Activated CD4-positive, alpha-beta memory T cell treated with anti-CD3 and anti-CD28 coated beads, Interleukin-2, amount 10 ng/mL, durations not matched to agents 7 days and 5 days (primary cell): ENCODE data around the gene MAP3K5. TPM values are rescaled to one million over a fixed set of nuclear protein-coding genes. Genes with fewer than 3 reads are reported as not detected.
A peak's percentile ranks its signal among the peaks of the same experiment; 100 is the strongest.

Experiments used
- CTCF ChIA-PET: fragments of 350-600 bp; sonication (Branson Sonifier 250); formaldehyde crosslinking; loops from one replicate; lab custom pipeline; 2021; ENCODE audit warnings: antibody characterized with exemption, inconsistent platforms; lab: Charles Lee
- POLR2A ChIA-PET: fragments of 350-600 bp; sonication (Branson Sonifier 250); formaldehyde crosslinking; loops from one replicate; lab custom pipeline; 2021; ENCODE audit warnings: antibody characterized with exemption; lab: Charles Lee
- DNase-seq: peaks from one replicate; pipeline ENCODE4 v3.0.0-alpha.2; 2020
- H3K27ac Mint-ChIP-seq: one replicate; pipeline ENCODE4 v1.8.0; 2021; ENCODE audit warnings: mild to moderate bottlenecking, mixed read lengths
- H3K27me3 Mint-ChIP-seq: one replicate; pipeline ENCODE4 v1.8.0; 2021; ENCODE audit warnings: mixed read lengths
- H3K36me3 Mint-ChIP-seq: one replicate; pipeline ENCODE4 v1.8.0; 2021; ENCODE audit warnings: low read depth, mixed read lengths
- H3K4me1 Mint-ChIP-seq: one replicate; pipeline ENCODE4 v1.8.0; 2021; ENCODE audit warnings: mixed read lengths
- H3K4me3 Mint-ChIP-seq: one replicate; pipeline ENCODE4 v1.8.0; 2021; ENCODE audit warnings: mild to moderate bottlenecking, mixed read lengths
- H3K9me3 Mint-ChIP-seq: one replicate; pipeline ENCODE4 v1.8.0; 2021; ENCODE audit warnings: mixed read lengths
- total RNA-seq, 2 experiments: library from RNA; stranded (reverse); gene quantifications; one replicate each; pipeline ENCODE4 v1.2.3, GENCODE V29; 2021

Gene MAP3K5
- total RNA-seq, 2 experiments from 2014 or later = 25.4 to 25.9 TPM

DNA sequence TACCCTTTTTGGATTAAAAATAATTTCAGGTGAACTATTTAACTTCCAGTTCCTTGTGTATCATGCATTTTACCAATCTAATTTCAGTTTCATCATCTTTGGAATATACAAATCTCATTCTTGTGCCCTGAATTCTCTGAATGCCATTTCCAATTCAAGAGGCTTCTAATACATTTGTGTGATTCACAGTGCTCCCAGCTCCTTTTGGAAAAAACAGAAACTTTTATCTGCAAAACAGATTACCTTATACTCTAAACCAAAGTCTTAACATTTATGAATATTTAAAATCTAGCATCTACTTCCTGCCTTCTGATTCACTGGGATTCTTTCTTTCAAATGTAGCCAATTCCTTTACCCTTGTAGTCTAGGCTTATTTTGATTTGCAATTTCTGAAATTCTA lies 19.0 kb upstream of the MAP3K5 start:
- Mint-ChIP-seq H3K4me1 (peaks cover 1% of the 10 kb centered on the region), H3K4me3 (no peak overlapping the region), H3K9me3 (no peaks in the 10 kb centered on the region), H3K27me3 (peaks cover 3% of the 10 kb centered on the region), H3K36me3 (no peaks in the 10 kb centered on the region), H3K27ac (no peak overlapping the region)
- DNase-seq = no peak
- ChIA-PET POLR2A (no interaction called here), CTCF (interaction anchor here (1.7 kb wide), 1 partner anchor 19 kb away, joined by 6 read pairs; the partner anchor contains the start of gene MAP3K5)

DNA sequence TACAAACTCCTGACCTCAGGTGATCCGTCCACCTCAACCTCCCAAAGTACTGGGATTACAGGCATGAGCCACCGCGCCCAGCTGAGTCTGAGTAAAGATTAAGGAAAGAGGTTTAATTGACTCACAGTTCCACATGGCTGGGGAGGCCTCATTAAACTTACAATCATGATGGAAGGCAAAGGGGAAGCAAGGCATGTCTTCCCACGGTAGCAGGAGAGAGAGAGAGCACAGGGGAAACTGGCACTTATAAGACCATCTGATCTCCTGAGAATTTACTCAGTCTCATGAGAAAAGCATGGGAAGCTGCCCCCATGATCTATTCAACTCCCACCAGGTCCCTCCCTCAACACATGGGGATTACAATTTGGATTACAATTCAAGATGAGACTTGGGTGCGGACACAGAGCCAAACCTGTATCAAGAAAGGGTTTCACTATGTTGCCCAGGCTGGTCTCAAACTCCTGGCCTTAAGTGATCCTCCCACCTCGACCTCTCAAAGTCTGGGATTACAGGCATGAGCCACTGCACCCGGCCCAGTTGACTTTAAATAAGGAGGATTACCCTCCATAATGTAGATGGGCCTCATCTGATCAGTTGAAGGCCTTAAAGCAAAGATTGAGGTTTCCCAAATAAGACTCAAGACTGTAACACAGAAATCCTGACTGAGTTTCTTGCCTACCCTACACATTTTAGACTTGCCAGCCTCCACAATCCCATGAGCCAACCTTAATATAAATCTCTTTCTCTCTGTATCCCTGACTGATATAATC lies 17.0 kb upstream of the MAP3K5 start:
- DNase-seq = no peak
- no peak overlapping the region for H3K4me3 Mint-ChIP-seq
- H3K36me3 Mint-ChIP-seq = no peaks in the 10 kb centered on the region
- POLR2A ChIA-PET = no interaction called here
- no peaks in the 10 kb centered on the region for H3K9me3 Mint-ChIP-seq
- H3K27ac Mint-ChIP-seq = no peak overlapping the region
- no peaks in the 10 kb centered on the region for H3K4me1 Mint-ChIP-seq
- H3K27me3 Mint-ChIP-seq = peaks cover 3% of the 10 kb centered on the region
- CTCF ChIA-PET = no interaction called here

DNA sequence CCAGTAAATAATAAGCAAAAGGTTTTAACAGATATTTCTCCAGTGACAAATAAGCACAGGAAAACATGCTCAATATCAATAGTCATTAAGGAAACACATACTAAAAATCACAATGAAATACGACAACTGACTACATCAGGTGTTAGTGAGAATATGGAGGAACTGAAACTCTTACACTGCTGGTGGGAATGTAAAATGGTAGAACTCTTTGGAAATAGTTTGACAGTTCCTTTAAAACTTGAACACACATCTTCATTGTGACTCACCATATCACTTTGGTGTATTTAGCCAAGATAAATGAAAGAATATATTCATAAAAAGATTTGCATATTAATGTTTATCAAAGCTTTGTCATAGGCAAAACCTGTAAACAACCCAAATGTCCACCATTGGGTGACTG lies 11.3 kb upstream of the MAP3K5 start:
- Mint-ChIP-seq H3K27me3 (peaks cover 3% of the 10 kb centered on the region), H3K4me1 (no peaks in the 10 kb centered on the region), H3K36me3 (no peaks in the 10 kb centered on the region), H3K4me3 (no peak overlapping the region), H3K27ac (no peak overlapping the region), H3K9me3 (no peaks in the 10 kb centered on the region)
- CTCF ChIA-PET = interaction anchor here (1.2 kb wide), 1 partner anchor 11 kb away, joined by 7 read pairs; the partner anchor contains the start of gene MAP3K5
- POLR2A ChIA-PET = no interaction called here
- DNase-seq = no peak

DNA sequence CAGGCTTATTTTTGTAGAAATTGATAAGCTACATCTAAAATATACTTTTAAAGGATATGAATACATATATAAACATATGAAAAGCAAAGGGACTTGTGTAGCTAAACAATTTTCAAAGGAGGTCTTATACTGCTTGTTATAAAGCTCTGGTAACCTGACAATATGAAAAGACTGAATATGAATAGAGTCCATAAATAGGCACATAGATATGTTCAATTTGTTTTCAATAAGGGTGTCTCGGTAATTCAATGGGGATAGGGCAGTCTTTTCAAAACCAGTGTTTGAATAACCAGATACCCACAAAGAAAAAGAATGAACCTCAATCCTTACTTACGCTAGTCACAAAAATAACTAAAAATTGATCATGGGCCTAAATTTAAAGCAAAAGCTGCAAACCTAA lies 9.3 kb upstream of the MAP3K5 start:
- no peak for DNase-seq
- Mint-ChIP-seq H3K4me3 (no peak overlapping the region), H3K4me1 (no peaks in the 10 kb centered on the region), H3K27ac (no peak overlapping the region), H3K9me3 (no peaks in the 10 kb centered on the region), H3K36me3 (no peaks in the 10 kb centered on the region), H3K27me3 (peaks cover 7% of the 10 kb centered on the region)
- CTCF ChIA-PET = interaction anchor here (1.2 to 2.0 kb wide), 2 partner anchors 9 to 157 kb away, joined by 7 to 11 read pairs; partner anchors contain the start of gene MAP3K5
- POLR2A ChIA-PET = no interaction called here

DNA sequence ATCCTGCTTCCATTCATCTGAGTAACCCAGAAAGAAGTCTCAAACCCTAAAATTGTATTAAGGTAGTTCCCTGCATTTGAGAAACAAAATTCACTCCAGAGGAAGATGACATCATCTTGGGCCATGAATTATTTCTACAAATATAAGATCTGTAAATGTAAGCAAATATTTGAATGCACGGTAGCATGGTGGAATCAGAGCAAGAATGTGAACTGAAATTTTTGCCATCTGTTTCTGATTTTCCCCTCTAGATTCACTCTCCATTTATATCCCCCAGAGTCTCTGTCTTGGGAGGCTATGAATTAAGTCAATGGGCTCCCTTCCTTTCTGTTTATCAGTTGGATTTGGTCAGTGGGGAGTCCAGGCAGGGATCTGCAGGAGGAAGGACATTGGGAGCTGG lies 5.8 kb upstream of the MAP3K5 start:
- Mint-ChIP-seq H3K27ac (no peak overlapping the region), H3K9me3 (no peaks in the 10 kb centered on the region), H3K4me1 (peaks cover 5% of the 10 kb centered on the region), H3K27me3 (peaks cover 7% of the 10 kb centered on the region), H3K4me3 (no peak overlapping the region), H3K36me3 (no peaks in the 10 kb centered on the region)
- CTCF ChIA-PET = interaction anchor here (6.2 kb wide), 1 partner anchor 154 kb away, joined by 61 read pairs; no protein-coding TSS in a partner anchor
- POLR2A ChIA-PET = no interaction called here
- DNase-seq = no peak

DNA sequence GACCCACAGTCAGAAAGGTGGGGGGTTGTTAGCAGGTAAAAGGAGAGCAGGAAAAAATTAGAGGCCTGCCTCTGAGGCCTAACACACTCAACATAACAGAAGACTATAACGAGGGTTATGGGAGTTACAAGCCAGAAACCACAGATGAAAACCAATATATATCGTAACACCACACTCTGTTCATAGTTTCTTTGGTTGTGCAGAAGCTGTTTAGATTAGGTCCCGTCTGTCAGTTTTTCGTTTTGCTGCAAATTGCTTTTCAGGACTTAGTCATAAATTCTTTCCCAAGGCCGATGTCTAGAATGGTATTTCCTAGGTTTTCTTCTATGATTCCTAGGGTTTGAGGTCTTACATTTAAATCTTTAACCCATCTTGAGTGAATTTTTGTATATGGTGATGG lies 3.7 kb upstream of the MAP3K5 start:
- POLR2A ChIA-PET = no interaction called here
- no peak for DNase-seq
- CTCF ChIA-PET = interaction anchor here (1.5 to 6.2 kb wide), 3 partner anchors 44 to 214 kb away, joined by 4 to 61 read pairs (median 4); no protein-coding TSS in a partner anchor
- H3K4me3 Mint-ChIP-seq = no peak overlapping the region
- peaks cover 7% of the 10 kb centered on the region for H3K4me1 Mint-ChIP-seq
- peaks cover 5% of the 10 kb centered on the region for H3K36me3 Mint-ChIP-seq
- peaks cover 4% of the 10 kb centered on the region for H3K27me3 Mint-ChIP-seq
- H3K27ac Mint-ChIP-seq = no peak overlapping the region
- no peaks in the 10 kb centered on the region for H3K9me3 Mint-ChIP-seq

DNA sequence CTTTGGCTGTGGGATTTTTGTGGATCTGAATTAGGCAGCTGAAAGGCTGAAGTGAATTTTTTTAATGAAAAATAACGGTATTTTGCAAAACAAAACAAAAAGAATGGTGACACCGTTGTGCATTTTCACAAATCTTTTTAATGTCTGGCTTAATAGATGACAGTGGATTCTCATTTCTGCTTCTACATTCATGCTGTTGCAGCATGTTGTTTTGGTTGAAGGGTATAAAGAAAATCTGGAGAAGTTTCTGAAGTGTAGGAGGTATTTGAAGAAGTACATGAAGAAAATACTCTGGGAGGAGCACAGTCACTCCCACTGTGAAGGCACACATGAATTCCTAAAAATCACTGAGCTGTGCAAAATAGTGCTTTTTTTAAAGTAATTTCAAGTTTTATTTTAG lies 3.1 kb upstream of the MAP3K5 start:
- Mint-ChIP-seq H3K36me3 (peaks cover 7% of the 10 kb centered on the region), H3K27ac (no peak overlapping the region), H3K4me1 (peaks cover 9% of the 10 kb centered on the region), H3K4me3 (no peak overlapping the region), H3K9me3 (no peaks in the 10 kb centered on the region), H3K27me3 (peaks cover 4% of the 10 kb centered on the region)
- ChIA-PET POLR2A (no interaction called here), CTCF (interaction anchor here (0.6 to 6.2 kb wide), 6 partner anchors 43 to 565 kb away, joined by 3 to 61 read pairs (median 4); no protein-coding TSS in a partner anchor)
- no peak for DNase-seq

DNA sequence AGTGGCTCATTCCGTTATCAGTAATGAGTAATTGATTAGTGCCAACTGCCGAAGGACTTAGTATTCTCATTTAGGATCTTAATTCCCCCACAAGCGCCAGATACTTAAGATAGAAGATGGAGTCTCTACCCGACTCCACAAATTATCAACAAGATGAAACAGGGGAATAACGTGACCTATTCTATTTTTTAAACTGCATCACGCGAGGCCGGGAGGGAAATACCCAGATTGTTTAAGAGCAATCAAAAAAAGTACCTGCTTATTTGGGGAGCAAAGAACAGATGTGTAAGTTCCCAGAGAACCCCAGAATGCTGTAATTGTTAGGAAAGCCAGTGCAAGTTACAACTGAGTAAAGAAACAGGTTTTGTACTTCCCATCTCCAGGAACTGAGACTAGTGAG lies 1.1 kb upstream of the MAP3K5 start:
- Mint-ChIP-seq H3K27me3 (peaks cover 4% of the 10 kb centered on the region), H3K9me3 (no peaks in the 10 kb centered on the region), H3K36me3 (peaks cover 15% of the 10 kb centered on the region), H3K4me3 (peak overlapping the region; percentile 93), H3K27ac (peak overlapping the region; percentile 91), H3K4me1 (peaks cover 23% of the 10 kb centered on the region)
- CTCF ChIA-PET = interaction anchor here (1.4 to 8.6 kb wide), 13 partner anchors 29 to 544 kb away, joined by 4 to 600 read pairs (median 19); partner anchors contain the start of genes MAP7 and PEX7
- POLR2A ChIA-PET = interaction anchor here (1.1 to 10.1 kb wide), 8 partner anchors 31 to 543 kb away, joined by 3 to 237 read pairs (median 18); partner anchors contain the start of gene MTFR2
- no peak for DNase-seq

DNA sequence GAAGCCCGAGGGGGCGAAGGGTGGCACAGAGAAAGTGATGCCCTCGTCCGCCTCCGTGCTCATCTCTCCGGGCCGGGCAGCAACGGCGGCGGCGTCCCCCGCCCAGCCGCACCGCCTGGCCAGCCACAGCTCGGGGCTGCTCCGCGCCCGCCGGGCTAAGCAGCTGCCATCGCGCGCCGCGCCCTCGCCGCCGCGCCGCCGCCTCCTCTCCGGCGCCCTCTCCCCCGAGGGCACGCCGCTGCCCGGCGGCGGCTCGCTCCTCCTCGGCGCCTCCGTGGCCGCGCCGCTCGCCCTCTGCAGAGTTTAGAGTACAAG lies 225 bp downstream of the MAP3K5 start:
- peaks cover 36% of the 10 kb centered on the region for H3K4me1 Mint-ChIP-seq
- CTCF ChIA-PET = interaction anchor here (0.7 to 8.6 kb wide), 71 partner anchors 8 to 1876 kb away, joined by 3 to 600 read pairs (median 7); partner anchors contain the start of genes MAP7, PEX7 and SLC35D3
- H3K4me3 Mint-ChIP-seq = peak overlapping the region; percentile 93

DNA sequence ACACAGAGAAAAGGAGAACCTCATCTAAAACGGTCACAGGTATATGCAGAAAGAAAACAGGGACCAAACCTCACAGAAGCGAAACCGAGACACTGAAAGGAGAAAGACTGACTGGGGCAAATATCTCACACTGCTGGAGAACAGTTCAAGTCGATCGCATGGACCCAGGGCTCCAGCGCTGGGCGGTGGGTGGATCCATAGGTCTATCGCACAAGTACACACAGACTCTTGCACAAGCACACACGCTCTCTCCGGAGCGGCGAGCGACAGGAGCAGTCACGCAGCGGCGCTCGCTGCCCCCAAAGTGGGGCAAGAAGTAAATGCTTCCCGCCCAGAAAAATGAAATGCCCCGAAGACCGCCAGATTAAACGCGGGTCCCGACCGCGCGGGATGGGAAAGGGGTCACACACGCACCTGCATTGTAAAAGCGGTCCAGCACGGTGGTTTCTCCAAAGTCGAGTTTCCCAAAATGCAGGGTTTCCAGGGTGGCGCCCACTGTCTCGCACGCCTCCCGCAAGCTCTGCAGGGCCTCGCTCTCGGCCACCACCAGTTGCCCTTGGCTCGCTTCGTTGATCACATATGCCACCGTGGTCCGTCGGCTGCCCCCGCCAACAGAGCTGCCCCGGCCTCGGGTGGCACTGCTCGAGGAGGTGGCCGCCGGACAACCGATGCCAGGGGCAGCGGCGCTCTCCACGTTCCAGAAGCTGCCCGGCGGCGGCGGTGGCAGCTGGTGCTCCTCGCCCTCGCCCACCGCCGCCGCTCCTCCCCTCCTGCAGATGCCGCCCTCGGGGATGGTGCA lies 782 bp downstream of the MAP3K5 start:
- ChIA-PET POLR2A (interaction anchor here (0.7 to 10.1 kb wide), 35 partner anchors 7 to 541 kb away, joined by 3 to 237 read pairs (median 6); partner anchors contain the start of genes BCLAF1 and MTFR2), CTCF (interaction anchor here (0.7 to 8.6 kb wide), 65 partner anchors 8 to 1876 kb away, joined by 3 to 600 read pairs (median 7); partner anchors contain the start of genes MAP7, PEX7 and SLC35D3)
- peaks cover 40% of the 10 kb centered on the region for H3K4me1 Mint-ChIP-seq
- H3K36me3 Mint-ChIP-seq = peaks cover 17% of the 10 kb centered on the region
- peak overlapping the region; percentile 89 for H3K27ac Mint-ChIP-seq
- no peaks in the 10 kb centered on the region for H3K9me3 Mint-ChIP-seq
- no peaks in the 10 kb centered on the region for H3K27me3 Mint-ChIP-seq
- DNase-seq = peak; percentile 63
- H3K4me3 Mint-ChIP-seq = peak overlapping the region; percentile 88

More for the DNA sequence above, 225 bp downstream of the MAP3K5 start:
- POLR2A ChIA-PET = interaction anchor here (0.7 to 10.1 kb wide), 40 partner anchors 8 to 542 kb away, joined by 3 to 237 read pairs (median 6); partner anchors contain the start of genes BCLAF1 and MTFR2
- H3K9me3 Mint-ChIP-seq = no peaks in the 10 kb centered on the region
- H3K36me3 Mint-ChIP-seq = peaks cover 17% of the 10 kb centered on the region
- peak overlapping the region; percentile 91 for H3K27ac Mint-ChIP-seq
- DNase-seq = no peak
- no peaks in the 10 kb centered on the region for H3K27me3 Mint-ChIP-seq

DNA sequence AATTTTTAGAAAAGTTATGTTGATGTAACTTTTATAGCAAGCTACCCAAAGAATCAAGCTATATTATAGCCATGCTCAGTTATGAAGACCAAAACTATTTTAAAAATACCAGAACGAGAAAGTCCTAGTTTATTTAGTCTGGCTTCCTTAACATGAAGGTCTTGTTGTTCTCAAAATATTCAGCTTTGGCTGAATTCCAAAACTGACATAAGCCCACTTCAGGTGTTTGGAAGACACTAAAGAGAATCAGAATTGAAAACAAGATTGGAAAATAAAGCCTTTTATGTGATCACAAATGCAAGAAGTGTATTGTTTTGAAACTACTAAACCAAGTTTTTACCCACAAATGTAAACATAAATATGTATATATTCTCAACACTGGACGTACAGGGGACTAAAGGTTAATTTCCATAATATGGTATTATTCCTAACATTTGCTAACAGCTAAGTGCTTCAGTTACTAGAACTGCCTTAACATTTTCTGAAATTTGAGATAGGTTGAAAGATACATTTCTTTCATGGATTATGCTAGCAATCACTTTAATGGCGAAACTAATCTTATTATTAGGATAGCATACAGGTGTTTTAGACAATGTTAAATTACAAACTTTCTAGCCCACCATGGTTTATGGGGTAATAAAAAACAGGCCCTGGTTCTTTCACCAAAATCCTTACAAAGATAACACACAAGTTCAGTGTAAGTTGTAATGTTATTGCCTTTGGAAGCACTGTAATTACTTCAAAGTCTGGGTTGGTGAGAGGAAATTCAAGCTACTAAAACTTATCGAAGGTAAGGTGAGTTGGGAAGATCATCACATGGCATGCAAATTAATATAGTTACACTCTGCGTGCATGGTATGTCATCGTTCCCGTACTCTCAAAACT lies 1.6 kb downstream of the MAP3K5 start:
- Mint-ChIP-seq H3K27ac (peak overlapping the region; percentile 89), H3K4me3 (peak overlapping the region; percentile 88), H3K27me3 (no peaks in the 10 kb centered on the region), H3K9me3 (no peaks in the 10 kb centered on the region), H3K36me3 (peaks cover 19% of the 10 kb centered on the region), H3K4me1 (peaks cover 48% of the 10 kb centered on the region)
- ChIA-PET POLR2A (interaction anchor here (3.1 to 10.1 kb wide), 7 partner anchors 29 to 501 kb away, joined by 24 to 237 read pairs (median 43); partner anchors contain the start of gene BCLAF1), CTCF (interaction anchor here (0.9 to 8.6 kb wide), 9 partner anchors 9 to 179 kb away, joined by 3 to 600 read pairs (median 21); no protein-coding TSS in a partner anchor)
- no peak for DNase-seq
